DOHH2 (cell line): Measurements from ENCODE around the gene TNFRSF19.

Source experiments
- H3F3A ChIP-seq: fragments of 200-600 bp; sonication (generic), shearing (Covaris generic); 2 replicates; pipeline ENCODE4 v1.6.0; 2016; ENCODE audit warnings: antibody characterized with exemption, mild to moderate bottlenecking; ENCODE audit not compliant: control insufficient read depth, insufficient read depth
- H3K27ac ChIP-seq: fragments of 200-600 bp; sonication (generic); 2 replicates; pipeline ENCODE4 v1.5.1; 2014; ENCODE audit warnings: low read depth, mild to moderate bottlenecking, low read length, moderate library complexity
- H3K27me3 ChIP-seq: fragments of 200-600 bp; sonication (generic); 2 replicates; pipeline ENCODE4 v1.6.1; 2014; ENCODE audit warnings: mild to moderate bottlenecking, low read length, mixed read lengths; ENCODE audit not compliant: control insufficient read depth
- H3K36me3 ChIP-seq: fragments of 200-600 bp; sonication (generic); 2 replicates; pipeline ENCODE4 v1.6.1; 2014; ENCODE audit warnings: mild to moderate bottlenecking, low read length, moderate library complexity, mixed read lengths; ENCODE audit not compliant: control insufficient read depth
- H3K4me1 ChIP-seq: fragments of 200-600 bp; sonication (generic); 2 replicates; pipeline ENCODE4 v1.6.1; 2014; ENCODE audit warnings: mild to moderate bottlenecking, low read length, mixed read lengths; ENCODE audit not compliant: control insufficient read depth
- H3K4me2 ChIP-seq: fragments of 200-600 bp; sonication (generic); 2 replicates; pipeline ENCODE4 v1.6.0; 2014; ENCODE audit warnings: mild to moderate bottlenecking, low read length, moderate library complexity
- H3K4me3 ChIP-seq: fragments of 200-600 bp; sonication (generic); 2 replicates; pipeline ENCODE4 v1.5.1; 2014; ENCODE audit warnings: mild to moderate bottlenecking, low read length, mixed read lengths
- H3K79me2 ChIP-seq: fragments of 200-600 bp; sonication (generic); 2 replicates; pipeline ENCODE4 v1.6.1; 2014; ENCODE audit warnings: mild to moderate bottlenecking, low read length, mixed read lengths; ENCODE audit not compliant: control insufficient read depth
- H3K9me2 ChIP-seq: fragments of 200-600 bp; sonication (generic); replicated peaks from 2 replicates; pipeline ENCODE4 v1.6.1; 2014; ENCODE audit warnings: mild to moderate bottlenecking, low read length, mixed read lengths; ENCODE audit not compliant: control insufficient read depth
- H3K9me3 ChIP-seq: fragments of 200-600 bp; sonication (generic); 2 replicates; pipeline ENCODE4 v1.6.1; 2014; ENCODE audit warnings: antibody characterized with exemption, low read length, mixed read lengths; ENCODE audit not compliant: control insufficient read depth, insufficient read depth
- H4K20me1 ChIP-seq: fragments of 200-600 bp; sonication (generic); 2 replicates; pipeline ENCODE4 v1.6.0; 2014; ENCODE audit warnings: low read depth, mild to moderate bottlenecking, antibody characterized with exemption, low read length, moderate library complexity; ENCODE audit not compliant: control insufficient read depth, insufficient read depth
- EZH2phosphoT487 ChIP-seq: fragments of 200-600 bp; sonication (generic); IDR thresholded peaks from 2 replicates; pipeline ENCODE4 v1.6.1; 2017; ENCODE audit warnings: borderline replicate concordance, mild to moderate bottlenecking, antibody characterized with exemption, low read length, moderate library complexity, mixed read lengths
- TF ChIP-seq, protein P1 (sequence below): fragments of 200-600 bp; sonication (generic); IDR thresholded peaks from one replicate; pipeline ENCODE4 v1.5.1; 2014; ENCODE audit warnings: antibody characterized with exemption, mild to moderate bottlenecking, low read depth, low read length; ENCODE audit not compliant: poor library complexity, severe bottlenecking

The TNFRSF19 gene

DNA sequence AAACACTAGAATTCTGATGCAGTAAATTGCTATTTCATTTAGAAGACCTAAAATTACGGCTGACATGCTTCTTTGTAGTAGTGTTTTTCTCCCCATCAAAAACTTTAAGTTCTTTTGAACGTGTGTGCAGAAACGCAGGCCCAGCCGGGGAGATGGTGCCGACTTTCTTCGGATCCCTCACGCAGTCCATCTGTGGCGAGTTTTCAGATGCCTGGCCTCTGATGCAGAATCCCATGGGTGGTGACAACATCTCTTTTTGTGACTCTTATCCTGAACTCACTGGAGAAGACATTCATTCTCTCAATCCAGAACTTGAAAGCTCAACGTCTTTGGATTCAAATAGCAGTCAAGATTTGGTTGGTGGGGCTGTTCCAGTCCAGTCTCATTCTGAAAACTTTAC is 98.3 kb downstream of the TNFRSF19 start:
- Histone ChIP-seq H3K36me3 (no peaks in the 10 kb centered on the region), H3F3A (no peaks in the 10 kb centered on the region), H3K27me3 (peaks cover 5% of the 10 kb centered on the region), H3K4me2 (no peak overlapping the region), H3K4me3 (no peak overlapping the region), H3K9me3 (no peaks in the 10 kb centered on the region), H3K4me1 (no peaks in the 10 kb centered on the region), H3K27ac (no peak overlapping the region), H4K20me1 (no peaks in the 10 kb centered on the region), H3K9me2 (no peaks in the 10 kb centered on the region), H3K79me2 (no peaks in the 10 kb centered on the region)
- TF ChIP-seq, protein P1, sequence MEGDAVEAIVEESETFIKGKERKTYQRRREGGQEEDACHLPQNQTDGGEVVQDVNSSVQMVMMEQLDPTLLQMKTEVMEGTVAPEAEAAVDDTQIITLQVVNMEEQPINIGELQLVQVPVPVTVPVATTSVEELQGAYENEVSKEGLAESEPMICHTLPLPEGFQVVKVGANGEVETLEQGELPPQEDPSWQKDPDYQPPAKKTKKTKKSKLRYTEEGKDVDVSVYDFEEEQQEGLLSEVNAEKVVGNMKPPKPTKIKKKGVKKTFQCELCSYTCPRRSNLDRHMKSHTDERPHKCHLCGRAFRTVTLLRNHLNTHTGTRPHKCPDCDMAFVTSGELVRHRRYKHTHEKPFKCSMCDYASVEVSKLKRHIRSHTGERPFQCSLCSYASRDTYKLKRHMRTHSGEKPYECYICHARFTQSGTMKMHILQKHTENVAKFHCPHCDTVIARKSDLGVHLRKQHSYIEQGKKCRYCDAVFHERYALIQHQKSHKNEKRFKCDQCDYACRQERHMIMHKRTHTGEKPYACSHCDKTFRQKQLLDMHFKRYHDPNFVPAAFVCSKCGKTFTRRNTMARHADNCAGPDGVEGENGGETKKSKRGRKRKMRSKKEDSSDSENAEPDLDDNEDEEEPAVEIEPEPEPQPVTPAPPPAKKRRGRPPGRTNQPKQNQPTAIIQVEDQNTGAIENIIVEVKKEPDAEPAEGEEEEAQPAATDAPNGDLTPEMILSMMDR, result no peak
- no peak for TF ChIP-seq EZH2phosphoT487

DNA sequence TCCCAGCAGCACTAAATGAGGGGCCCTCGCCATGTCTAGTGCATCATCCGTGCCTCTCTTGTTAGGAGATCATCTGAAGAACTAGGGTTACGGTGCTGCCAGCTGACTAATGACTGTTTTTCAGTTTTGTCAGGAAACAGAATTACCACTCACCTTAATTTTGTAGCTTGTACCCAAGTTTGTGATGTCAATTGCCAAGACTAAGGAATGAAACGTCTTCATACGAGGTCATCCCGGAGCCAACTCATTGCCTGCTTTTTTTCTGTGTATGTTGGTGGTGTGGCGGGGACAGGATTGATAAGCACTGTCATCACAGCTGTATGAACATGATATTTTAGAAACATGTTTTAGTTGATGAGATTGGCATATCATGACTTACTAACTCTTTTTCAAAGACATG is 100.6 kb downstream of the TNFRSF19 start:
- Histone ChIP-seq H3F3A (no peaks in the 10 kb centered on the region), H3K27me3 (peaks cover 9% of the 10 kb centered on the region), H3K27ac (no peak overlapping the region), H3K4me2 (no peak overlapping the region), H3K36me3 (no peaks in the 10 kb centered on the region), H3K9me2 (no peaks in the 10 kb centered on the region), H3K4me1 (no peaks in the 10 kb centered on the region), H3K79me2 (no peaks in the 10 kb centered on the region), H4K20me1 (no peaks in the 10 kb centered on the region), H3K9me3 (no peaks in the 10 kb centered on the region), H3K4me3 (no peak overlapping the region)
- TF ChIP-seq, protein P1, result no peak
- TF ChIP-seq EZH2phosphoT487, result no peak

DNA sequence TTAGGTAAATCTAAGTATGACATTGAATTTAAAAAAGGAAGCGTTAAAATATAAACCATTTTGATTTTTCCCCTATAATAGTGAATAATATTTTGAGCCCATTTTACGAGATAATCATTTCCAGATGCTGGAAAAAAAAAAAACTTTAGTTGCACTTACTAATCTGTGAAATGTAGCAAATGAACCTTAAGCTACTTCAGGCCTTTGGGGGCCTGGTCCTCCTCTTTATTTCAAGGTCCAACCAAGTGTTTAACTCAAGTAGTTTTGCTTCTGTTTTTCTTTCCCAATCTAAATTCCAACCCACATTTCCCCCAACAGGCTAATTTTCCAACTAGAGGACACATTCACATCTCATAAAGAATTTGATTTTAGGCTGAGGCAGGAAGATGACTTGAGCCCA is 101.2 kb downstream of the TNFRSF19 start:
- TF ChIP-seq, protein P1, result no peak
- no peak for TF ChIP-seq EZH2phosphoT487
- no peaks in the 10 kb centered on the region for H4K20me1 ChIP-seq
- no peak overlapping the region for H3K4me2 ChIP-seq
- no peak overlapping the region for H3K27ac ChIP-seq
- peaks cover 9% of the 10 kb centered on the region for H3K27me3 ChIP-seq
- no peaks in the 10 kb centered on the region for H3K9me3 ChIP-seq
- no peaks in the 10 kb centered on the region for H3K4me1 ChIP-seq
- no peaks in the 10 kb centered on the region for H3K36me3 ChIP-seq
- no peak overlapping the region for H3K4me3 ChIP-seq
- no peaks in the 10 kb centered on the region for H3K9me2 ChIP-seq
- H3F3A ChIP-seq, result no peaks in the 10 kb centered on the region
- no peaks in the 10 kb centered on the region for H3K79me2 ChIP-seq

DNA sequence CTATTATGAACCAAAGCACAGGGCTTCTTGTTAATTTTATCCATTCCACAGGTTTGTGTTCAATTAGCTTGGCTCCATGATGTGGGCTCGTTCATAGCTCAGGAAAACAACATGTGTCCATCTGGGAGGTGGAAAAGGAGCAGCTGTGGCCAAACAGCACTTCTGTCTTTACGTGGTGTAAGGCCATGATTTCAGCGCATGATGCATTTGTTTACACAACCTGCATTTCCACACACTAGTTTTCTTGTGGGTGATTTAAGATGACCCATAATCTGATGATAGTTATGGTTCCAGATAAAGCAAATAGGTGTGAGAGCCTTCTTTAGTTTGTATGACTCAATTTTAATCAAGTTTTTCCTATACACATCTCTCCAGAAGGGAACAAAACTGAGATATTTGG is 101.7 kb downstream of the TNFRSF19 start:
- Histone ChIP-seq H3K4me1 (no peaks in the 10 kb centered on the region), H3F3A (no peaks in the 10 kb centered on the region), H3K79me2 (no peaks in the 10 kb centered on the region), H3K4me3 (no peak overlapping the region), H3K36me3 (no peaks in the 10 kb centered on the region), H4K20me1 (no peaks in the 10 kb centered on the region), H3K4me2 (no peak overlapping the region), H3K27me3 (peaks cover 9% of the 10 kb centered on the region), H3K9me3 (no peaks in the 10 kb centered on the region), H3K9me2 (no peaks in the 10 kb centered on the region), H3K27ac (no peak overlapping the region)
- TF ChIP-seq EZH2phosphoT487, result no peak
- TF ChIP-seq, protein P1, result no peak
